HepG2 (cell line): Measurements from ENCODE around the gene FKBP1A. TPM values are rescaled to one million over a fixed set of nuclear protein-coding genes. Genes with fewer than 3 reads are reported as not detected.
A peak's percentile ranks its signal among the peaks of the same experiment; 100 is the strongest.

Experiments used
- CBFB ChIP-seq: sonication (generic); formaldehyde crosslinking; IDR thresholded peaks from 2 replicates; pipeline ENCODE4 v1.4.0; 2020; ENCODE audit warnings: missing genetic modification reagents
- IKZF4 ChIP-seq: sonication (generic); formaldehyde crosslinking; IDR thresholded peaks from 2 replicates; pipeline ENCODE4 v1.5.1; 2020; ENCODE audit warnings: borderline replicate concordance, mild to moderate bottlenecking, low read depth, missing genetic modification reagents; ENCODE audit errors: not compliant biosample characterization
- NAIF1 ChIP-seq: sonication (generic); formaldehyde crosslinking; IDR thresholded peaks from 2 replicates; pipeline ENCODE4 v1.5.0; 2020; ENCODE audit warnings: mild to moderate bottlenecking, missing genetic modification reagents, borderline replicate concordance
- NBN ChIP-seq: fragments of 450-650 bp; conservative IDR thresholded peaks from 2 replicates; pipeline ENCODE4 v1.6.1; 2017
- PLRG1 ChIP-seq: fragments of 450-650 bp; conservative IDR thresholded peaks from 2 replicates; pipeline ENCODE4 v1.6.1; 2016
- REL ChIP-seq: sonication (generic); formaldehyde crosslinking; conservative IDR thresholded peaks from 2 replicates; pipeline ENCODE4 v1.8.0; 2022; ENCODE audit warnings: mild to moderate bottlenecking, missing genetic modification reagents, moderate library complexity
- STAG1 ChIP-seq: sonication (generic); formaldehyde crosslinking; IDR thresholded peaks from 2 replicates; pipeline ENCODE4 v1.4.0; 2020; ENCODE audit warnings: missing genetic modification reagents
- ZNF282 ChIP-seq: fragments of 450-650 bp; IDR thresholded peaks from 2 replicates; pipeline ENCODE4 v1.6.1; 2018; ENCODE audit not compliant: partially characterized antibody
- ZNF3 ChIP-seq: IDR thresholded peaks from 2 replicates; pipeline ENCODE4 v1.7.0; 2017; ENCODE audit warnings: inconsistent platforms
- ZNF441 ChIP-seq: sonication (generic); formaldehyde crosslinking; IDR thresholded peaks from 2 replicates; pipeline ENCODE4 v1.7.0; 2021; ENCODE audit warnings: missing genetic modification reagents, borderline replicate concordance
- ZNF761 ChIP-seq: sonication (generic); formaldehyde crosslinking; conservative IDR thresholded peaks from 2 replicates; pipeline ENCODE4 v1.4.0; 2020; ENCODE audit warnings: mild to moderate bottlenecking, missing genetic modification reagents
- polyA plus RNA-seq, 8 experiments: library from polyadenylated mRNA; depleted of rRNA in 3 of 8; stranded (reverse) in 7 of 8; unstranded in 1 of 8; fragments of >200 nt; fragmentation: Illumina TruSeq in 4 of 8; extraction: Trizol in 4 of 8; gene quantifications; 2 replicates each; pipeline versions ENCODE4 v1.2.1 to v1.2.3, GENCODE V29; 2011 to 2016; ENCODE audit warnings: low read depth in 4 of 8, missing spikeins in 1 of 8, mixed read lengths in 1 of 8; ENCODE audit not compliant: insufficient read depth in 1 of 8
- total RNA-seq, 5 experiments: library from RNA; depleted of rRNA; stranded (reverse); fragments of >200 nt; fragmentation: Illumina TruSeq; extraction: Trizol; gene quantifications; 2 replicates each; pipeline ENCODE4 v1.2.3, GENCODE V29; 2016; ENCODE audit warnings: low read depth in 1 of 5
- TF ChIP-seq, protein P1 (sequence below): sonication (generic); formaldehyde crosslinking; conservative IDR thresholded peaks from 2 replicates; pipeline ENCODE4 v1.8.1; 2023; ENCODE audit warnings: missing genetic modification reagents
- TF ChIP-seq, protein P2 (sequence below): sonication (generic); formaldehyde crosslinking; IDR thresholded peaks from 2 replicates; pipeline ENCODE4 v1.9.0; 2021; ENCODE audit warnings: missing genetic modification reagents, mild to moderate bottlenecking, borderline replicate concordance
- TF ChIP-seq, protein P3 (sequence below): sonication (generic); formaldehyde crosslinking; IDR thresholded peaks from 2 replicates; pipeline ENCODE4 v1.5.0; 2020; ENCODE audit warnings: mild to moderate bottlenecking, missing genetic modification reagents, moderate library complexity
- TF ChIP-seq, protein P4 (sequence below): IDR thresholded peaks from 2 replicates; pipeline ENCODE4 v1.6.1; 2016; ENCODE audit warnings: mild to moderate bottlenecking, missing biosample characterization, missing genetic modification reagents
- TF ChIP-seq, protein P5 (sequence below): sonication (generic); formaldehyde crosslinking; IDR thresholded peaks from 2 replicates; pipeline ENCODE4 v1.4.0; 2020; ENCODE audit warnings: low read depth, missing genetic modification reagents
- TF ChIP-seq, protein P6 (sequence below): IDR thresholded peaks from 2 replicates; pipeline ENCODE4 v1.6.1; 2016; ENCODE audit warnings: low read depth, control low read depth
- TF ChIP-seq, protein P7 (sequence below): IDR thresholded peaks from 2 replicates; pipeline ENCODE4 v1.6.1; 2016; ENCODE audit warnings: control low read depth

FKBP1A gene
- total and polyA plus RNA-seq, 2 of the 13 experiments (the other 11 are each of a cell fraction or from before 2014, with no cell fraction given) = 119 to 468 TPM

DNA sequence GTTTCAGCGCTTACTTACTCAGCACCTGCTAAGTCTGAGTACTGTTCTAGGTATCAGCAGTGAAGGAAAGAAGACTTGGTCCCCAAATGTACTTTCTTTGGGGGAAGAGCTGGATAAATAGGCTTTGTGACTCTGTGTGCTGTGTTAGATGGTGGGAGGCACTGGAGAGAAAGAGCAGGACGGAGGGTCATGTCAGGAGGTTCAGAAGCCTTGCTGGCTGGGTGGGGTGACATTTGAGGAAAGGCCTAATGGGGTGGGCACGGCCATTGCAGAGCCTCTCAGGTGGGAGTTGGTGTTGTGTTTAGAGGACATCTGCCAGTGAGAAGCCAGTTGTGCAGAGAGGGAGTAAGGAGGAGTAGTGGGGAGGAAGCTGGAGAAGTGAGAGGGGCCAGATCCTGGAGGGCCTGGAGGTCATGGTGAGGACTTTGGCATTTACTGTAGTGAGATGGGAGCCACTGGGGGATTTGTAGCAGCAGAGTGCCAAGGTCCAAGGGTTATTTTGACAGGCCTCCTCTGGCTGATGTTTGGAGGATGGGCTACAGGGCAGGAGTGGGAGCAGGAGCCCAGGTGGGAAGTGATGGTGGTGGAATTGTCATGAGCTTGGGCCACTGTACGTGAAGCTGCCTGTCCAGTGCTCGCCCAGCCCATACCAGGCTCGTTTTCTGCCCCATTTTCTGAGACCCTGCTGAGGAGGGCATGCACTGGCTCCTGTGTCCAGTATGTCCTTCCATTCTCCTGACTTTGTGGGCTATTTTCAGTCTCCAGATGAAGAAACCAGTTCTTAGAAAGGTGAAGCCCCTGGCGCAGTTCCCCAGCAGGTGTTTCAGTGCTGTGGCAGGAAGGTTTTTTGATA, 64.8 kb downstream of the FKBP1A start (continued):
- TF ChIP-seq, protein P1, sequence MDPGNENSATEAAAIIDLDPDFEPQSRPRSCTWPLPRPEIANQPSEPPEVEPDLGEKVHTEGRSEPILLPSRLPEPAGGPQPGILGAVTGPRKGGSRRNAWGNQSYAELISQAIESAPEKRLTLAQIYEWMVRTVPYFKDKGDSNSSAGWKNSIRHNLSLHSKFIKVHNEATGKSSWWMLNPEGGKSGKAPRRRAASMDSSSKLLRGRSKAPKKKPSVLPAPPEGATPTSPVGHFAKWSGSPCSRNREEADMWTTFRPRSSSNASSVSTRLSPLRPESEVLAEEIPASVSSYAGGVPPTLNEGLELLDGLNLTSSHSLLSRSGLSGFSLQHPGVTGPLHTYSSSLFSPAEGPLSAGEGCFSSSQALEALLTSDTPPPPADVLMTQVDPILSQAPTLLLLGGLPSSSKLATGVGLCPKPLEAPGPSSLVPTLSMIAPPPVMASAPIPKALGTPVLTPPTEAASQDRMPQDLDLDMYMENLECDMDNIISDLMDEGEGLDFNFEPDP = no peak
- TF ChIP-seq, protein P2, sequence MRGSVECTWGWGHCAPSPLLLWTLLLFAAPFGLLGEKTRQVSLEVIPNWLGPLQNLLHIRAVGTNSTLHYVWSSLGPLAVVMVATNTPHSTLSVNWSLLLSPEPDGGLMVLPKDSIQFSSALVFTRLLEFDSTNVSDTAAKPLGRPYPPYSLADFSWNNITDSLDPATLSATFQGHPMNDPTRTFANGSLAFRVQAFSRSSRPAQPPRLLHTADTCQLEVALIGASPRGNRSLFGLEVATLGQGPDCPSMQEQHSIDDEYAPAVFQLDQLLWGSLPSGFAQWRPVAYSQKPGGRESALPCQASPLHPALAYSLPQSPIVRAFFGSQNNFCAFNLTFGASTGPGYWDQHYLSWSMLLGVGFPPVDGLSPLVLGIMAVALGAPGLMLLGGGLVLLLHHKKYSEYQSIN = no peak
- TF ChIP-seq IKZF4 (CRISPR knock-in tag) (no peak), NBN (no peak), PLRG1 (no peak), ZNF282 (no peak), CBFB (CRISPR knock-in tag) (no peak), ZNF441 (CRISPR knock-in tag) (peak; percentile 72; the same call in 1 of the 2 replicates), ZNF3 (CRISPR knock-in tag) (no peak), REL (CRISPR knock-in tag) (no peak), ZNF761 (CRISPR knock-in tag) (peak; percentile 80), STAG1 (CRISPR knock-in tag) (no peak; the same call in 1 of the 2 replicates), NAIF1 (CRISPR knock-in tag) (no peak)
- TF ChIP-seq, protein P3, sequence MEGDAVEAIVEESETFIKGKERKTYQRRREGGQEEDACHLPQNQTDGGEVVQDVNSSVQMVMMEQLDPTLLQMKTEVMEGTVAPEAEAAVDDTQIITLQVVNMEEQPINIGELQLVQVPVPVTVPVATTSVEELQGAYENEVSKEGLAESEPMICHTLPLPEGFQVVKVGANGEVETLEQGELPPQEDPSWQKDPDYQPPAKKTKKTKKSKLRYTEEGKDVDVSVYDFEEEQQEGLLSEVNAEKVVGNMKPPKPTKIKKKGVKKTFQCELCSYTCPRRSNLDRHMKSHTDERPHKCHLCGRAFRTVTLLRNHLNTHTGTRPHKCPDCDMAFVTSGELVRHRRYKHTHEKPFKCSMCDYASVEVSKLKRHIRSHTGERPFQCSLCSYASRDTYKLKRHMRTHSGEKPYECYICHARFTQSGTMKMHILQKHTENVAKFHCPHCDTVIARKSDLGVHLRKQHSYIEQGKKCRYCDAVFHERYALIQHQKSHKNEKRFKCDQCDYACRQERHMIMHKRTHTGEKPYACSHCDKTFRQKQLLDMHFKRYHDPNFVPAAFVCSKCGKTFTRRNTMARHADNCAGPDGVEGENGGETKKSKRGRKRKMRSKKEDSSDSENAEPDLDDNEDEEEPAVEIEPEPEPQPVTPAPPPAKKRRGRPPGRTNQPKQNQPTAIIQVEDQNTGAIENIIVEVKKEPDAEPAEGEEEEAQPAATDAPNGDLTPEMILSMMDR (CRISPR knock-in tag) = peak; percentile 53
- TF ChIP-seq, protein P4, sequence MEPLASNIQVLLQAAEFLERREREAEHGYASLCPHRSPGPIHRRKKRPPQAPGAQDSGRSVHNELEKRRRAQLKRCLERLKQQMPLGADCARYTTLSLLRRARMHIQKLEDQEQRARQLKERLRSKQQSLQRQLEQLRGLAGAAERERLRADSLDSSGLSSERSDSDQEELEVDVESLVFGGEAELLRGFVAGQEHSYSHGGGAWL (CRISPR knock-in tag) = no peak
- TF ChIP-seq, protein P5, sequence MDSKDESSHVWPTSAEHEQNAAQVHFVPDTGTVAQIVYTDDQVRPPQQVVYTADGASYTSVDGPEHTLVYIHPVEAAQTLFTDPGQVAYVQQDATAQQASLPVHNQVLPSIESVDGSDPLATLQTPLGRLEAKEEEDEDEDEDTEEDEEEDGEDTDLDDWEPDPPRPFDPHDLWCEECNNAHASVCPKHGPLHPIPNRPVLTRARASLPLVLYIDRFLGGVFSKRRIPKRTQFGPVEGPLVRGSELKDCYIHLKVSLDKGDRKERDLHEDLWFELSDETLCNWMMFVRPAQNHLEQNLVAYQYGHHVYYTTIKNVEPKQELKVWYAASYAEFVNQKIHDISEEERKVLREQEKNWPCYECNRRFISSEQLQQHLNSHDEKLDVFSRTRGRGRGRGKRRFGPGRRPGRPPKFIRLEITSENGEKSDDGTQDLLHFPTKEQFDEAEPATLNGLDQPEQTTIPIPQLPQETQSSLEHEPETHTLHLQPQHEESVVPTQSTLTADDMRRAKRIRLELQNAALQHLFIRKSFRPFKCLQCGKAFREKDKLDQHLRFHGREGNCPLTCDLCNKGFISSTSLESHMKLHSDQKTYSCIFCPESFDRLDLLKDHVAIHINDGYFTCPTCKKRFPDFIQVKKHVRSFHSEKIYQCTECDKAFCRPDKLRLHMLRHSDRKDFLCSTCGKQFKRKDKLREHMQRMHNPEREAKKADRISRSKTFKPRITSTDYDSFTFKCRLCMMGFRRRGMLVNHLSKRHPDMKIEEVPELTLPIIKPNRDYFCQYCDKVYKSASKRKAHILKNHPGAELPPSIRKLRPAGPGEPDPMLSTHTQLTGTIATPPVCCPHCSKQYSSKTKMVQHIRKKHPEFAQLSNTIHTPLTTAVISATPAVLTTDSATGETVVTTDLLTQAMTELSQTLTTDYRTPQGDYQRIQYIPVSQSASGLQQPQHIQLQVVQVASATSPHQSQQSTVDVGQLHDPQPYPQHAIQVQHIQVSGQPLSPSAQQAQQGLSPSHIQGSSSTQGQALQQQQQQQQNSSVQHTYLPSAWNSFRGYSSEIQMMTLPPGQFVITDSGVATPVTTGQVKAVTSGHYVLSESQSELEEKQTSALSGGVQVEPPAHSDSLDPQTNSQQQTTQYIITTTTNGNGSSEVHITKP (CRISPR knock-in tag) = no peak
- TF ChIP-seq, protein P6, sequence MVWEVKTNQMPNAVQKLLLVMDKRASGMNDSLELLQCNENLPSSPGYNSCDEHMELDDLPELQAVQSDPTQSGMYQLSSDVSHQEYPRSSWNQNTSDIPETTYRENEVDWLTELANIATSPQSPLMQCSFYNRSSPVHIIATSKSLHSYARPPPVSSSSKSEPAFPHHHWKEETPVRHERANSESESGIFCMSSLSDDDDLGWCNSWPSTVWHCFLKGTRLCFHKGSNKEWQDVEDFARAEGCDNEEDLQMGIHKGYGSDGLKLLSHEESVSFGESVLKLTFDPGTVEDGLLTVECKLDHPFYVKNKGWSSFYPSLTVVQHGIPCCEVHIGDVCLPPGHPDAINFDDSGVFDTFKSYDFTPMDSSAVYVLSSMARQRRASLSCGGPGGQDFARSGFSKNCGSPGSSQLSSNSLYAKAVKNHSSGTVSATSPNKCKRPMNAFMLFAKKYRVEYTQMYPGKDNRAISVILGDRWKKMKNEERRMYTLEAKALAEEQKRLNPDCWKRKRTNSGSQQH (CRISPR knock-in tag) = peak; percentile 89
- TF ChIP-seq, protein P7, sequence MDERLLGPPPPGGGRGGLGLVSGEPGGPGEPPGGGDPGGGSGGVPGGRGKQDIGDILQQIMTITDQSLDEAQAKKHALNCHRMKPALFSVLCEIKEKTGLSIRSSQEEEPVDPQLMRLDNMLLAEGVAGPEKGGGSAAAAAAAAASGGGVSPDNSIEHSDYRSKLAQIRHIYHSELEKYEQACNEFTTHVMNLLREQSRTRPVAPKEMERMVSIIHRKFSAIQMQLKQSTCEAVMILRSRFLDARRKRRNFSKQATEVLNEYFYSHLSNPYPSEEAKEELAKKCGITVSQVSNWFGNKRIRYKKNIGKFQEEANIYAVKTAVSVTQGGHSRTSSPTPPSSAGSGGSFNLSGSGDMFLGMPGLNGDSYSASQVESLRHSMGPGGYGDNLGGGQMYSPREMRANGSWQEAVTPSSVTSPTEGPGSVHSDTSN (CRISPR knock-in tag) = peak; percentile 61; the same call in 1 of the 2 replicates
